Fibroblast of skin of right biceps (primary cell): ENCODE results near the gene CORO2A.

ENCODE experiments used
- DNase-seq: peaks from one replicate; pipeline ENCODE4 v3.0.0-alpha.2; 2013

The CORO2A gene

GRCh38 chr9:98164912-98165311 lies 27.5 kb downstream of the CORO2A start:
- no peak for DNase-seq

- no peak for DNase-seq
Observed at GRCh38 chr9:98162613-98163012, 29.8 kb downstream of the CORO2A start.

- DNase-seq = no peak
Observed at GRCh38 chr9:98161851-98162250, 30.6 kb downstream of the CORO2A start.

- DNase-seq = no peak
Observed at GRCh38 chr9:98159790-98160189, 32.6 kb downstream of the CORO2A start.

GRCh38 chr9:98159301-98159700 lies 33.1 kb downstream of the CORO2A start:
- DNase-seq = no peak

- no peak for DNase-seq
Observed at GRCh38 chr9:98158071-98158831, 34.2 kb downstream of the CORO2A start.

- no peak for DNase-seq
Observed at GRCh38 chr9:98157372-98157771, 35.1 kb downstream of the CORO2A start.

- no peak for DNase-seq
Observed at GRCh38 chr9:98154678-98155077, 37.8 kb downstream of the CORO2A start.

- DNase-seq = peak; percentile 3
Observed at GRCh38 chr9:98152526-98152925, 39.9 kb downstream of the CORO2A start.

- no peak for DNase-seq
Observed at GRCh38 chr9:98150721-98151120, 41.7 kb downstream of the CORO2A start.

- no peak for DNase-seq
Observed at GRCh38 chr9:98150164-98150563, 42.3 kb downstream of the CORO2A start.

GRCh38 chr9:98149422-98149821 lies 43.0 kb downstream of the CORO2A start:
- no peak for DNase-seq

- no peak for DNase-seq
Observed at GRCh38 chr9:98148486-98148885, 44.0 kb downstream of the CORO2A start.

GRCh38 chr9:98147582-98147981 lies 44.9 kb downstream of the CORO2A start:
- DNase-seq = no peak

- peak; percentile 4 for DNase-seq
Observed at GRCh38 chr9:98146101-98146991, 46.1 kb downstream of the CORO2A start.

GRCh38 chr9:98144631-98145030 lies 47.8 kb downstream of the CORO2A start:
- DNase-seq = no peak

GRCh38 chr9:98144076-98144475 lies 48.4 kb downstream of the CORO2A start:
- DNase-seq = no peak

- DNase-seq = no peak
Observed at GRCh38 chr9:98142925-98143481, 49.4 kb downstream of the CORO2A start.

GRCh38 chr9:98142182-98142907 lies 50.1 kb downstream of the CORO2A start:
- DNase-seq = no peak

GRCh38 chr9:98140503-98140902 lies 51.9 kb downstream of the CORO2A start:
- no peak for DNase-seq

- no peak for DNase-seq
Observed at GRCh38 chr9:98136489-98136888, 55.9 kb downstream of the CORO2A start.

- DNase-seq = no peak
Observed at GRCh38 chr9:98135938-98136337, 56.5 kb downstream of the CORO2A start.

- no peak for DNase-seq
Observed at GRCh38 chr9:98135558-98135934, 56.9 kb downstream of the CORO2A start.
